Measurements from ENCODE around the gene NBEAL2.

NBEAL2 gene

GRCh38 chr3:46999516-47000197 lies 20.2 kb downstream of the NBEAL2 start:
- DNase-seq (ENCODE audit: low read depth in 2 of 2): no peak

- no peak for DNase-seq (ENCODE audit: low read depth in 2 of 2)
Measured at GRCh38 chr3:47000198-47000815, 20.8 kb downstream of the NBEAL2 start.

GRCh38 chr3:47000922-47001730 lies 21.7 kb downstream of the NBEAL2 start:
- no peak for DNase-seq (ENCODE audit: low read depth in 2 of 2)

- no peak for DNase-seq (ENCODE audit: low read depth in 2 of 2)
Measured at GRCh38 chr3:47001731-47002170, 22.3 kb downstream of the NBEAL2 start.

- DNase-seq (ENCODE audit: low read depth in 2 of 2): no peak
Measured at GRCh38 chr3:47002171-47003055, 22.9 kb downstream of the NBEAL2 start.

- no peak for DNase-seq (ENCODE audit: low read depth in 2 of 2)
Measured at GRCh38 chr3:47003056-47003410, 23.6 kb downstream of the NBEAL2 start.

- DNase-seq (ENCODE audit: low read depth in 2 of 2): no peak
Measured at GRCh38 chr3:47003461-47004368, 24.2 kb downstream of the NBEAL2 start.

- no peak for DNase-seq (ENCODE audit: low read depth in 2 of 2)
Measured at GRCh38 chr3:47004369-47005211, 25.1 kb downstream of the NBEAL2 start.

GRCh38 chr3:47005212-47006144 lies 26.0 kb downstream of the NBEAL2 start:
- no peak for DNase-seq (ENCODE audit: low read depth in 2 of 2)

- no peak for DNase-seq (ENCODE audit: low read depth in 2 of 2)
Measured at GRCh38 chr3:47006145-47006651, 26.7 kb downstream of the NBEAL2 start.

- DNase-seq (ENCODE audit: low read depth in 2 of 2): no peak
Measured at GRCh38 chr3:47007001-47007400, 27.5 kb downstream of the NBEAL2 start.

- DNase-seq (ENCODE audit: low read depth in 2 of 2): no peak
Measured at GRCh38 chr3:47007482-47008233, 28.2 kb downstream of the NBEAL2 start.

GRCh38 chr3:47008234-47008796 lies 28.8 kb downstream of the NBEAL2 start:
- no peak for DNase-seq (ENCODE audit: low read depth in 2 of 2)

- no peak for DNase-seq (ENCODE audit: low read depth in 2 of 2)
Measured at GRCh38 chr3:47008851-47009224, 29.4 kb downstream of the NBEAL2 start.

- peak in 1 of 2 donors; percentile 69 for DNase-seq (ENCODE audit: low read depth in 2 of 2)
Measured at GRCh38 chr3:47009225-47010110, 30.0 kb downstream of the NBEAL2 start.

- DNase-seq (ENCODE audit: low read depth in 2 of 2): no peak
Measured at GRCh38 chr3:47010111-47010712, 30.7 kb downstream of the NBEAL2 start.

All from stimulated activated CD4-positive, alpha-beta T cell treated with anti-CD3 and anti-CD28 coated beads, Interleukin-1b, Interleukin-23, amount 100 ng/mL, for 4 hours (primary cell).